Measurements from ENCODE around the gene DLG2. TPM values are rescaled to one million over a fixed set of nuclear protein-coding genes. Genes with fewer than 3 reads are reported as not detected.
"Not testable (repeated sequence)": the region's sequence is repeated elsewhere in the genome, so short reads cannot be mapped to it uniquely, and the experiment has no call there.

DLG2 gene
- total RNA-seq, 1 donor from 2014 or later: 0.18 TPM

- no peak for DNase-seq (ENCODE audit: extremely low read depth, low read depth, low spot score)
Measured at GRCh38 chr11:83642500-83642899, 1984.6 kb downstream of the DLG2 start.

DNA sequence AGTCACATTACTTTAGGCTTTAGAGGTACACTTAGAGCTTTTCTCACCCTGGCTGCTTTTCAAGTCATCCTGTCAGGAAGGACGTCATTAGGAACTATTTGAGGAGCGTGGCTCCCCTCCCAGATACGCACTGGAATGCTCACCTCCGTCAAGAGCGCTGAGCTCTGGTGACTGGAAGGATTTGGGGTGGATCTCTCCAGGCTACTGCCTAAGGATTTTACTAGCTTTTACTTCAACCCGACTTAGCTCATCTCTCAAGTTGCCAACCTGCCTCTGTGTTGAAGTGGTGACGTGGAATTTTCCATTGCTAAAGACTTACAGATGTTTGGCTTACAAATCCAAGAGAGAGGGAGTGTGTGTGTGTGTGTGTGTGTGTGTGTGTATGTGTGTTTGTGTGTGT is 1985.6 kb downstream of the DLG2 start:
- no peak for DNase-seq (ENCODE audit: extremely low read depth, low read depth, low spot score)

- DNase-seq (ENCODE audit: extremely low read depth, low read depth, low spot score): no peak
Measured at GRCh38 chr11:83639995-83640758, 1987.0 kb downstream of the DLG2 start.

DNA sequence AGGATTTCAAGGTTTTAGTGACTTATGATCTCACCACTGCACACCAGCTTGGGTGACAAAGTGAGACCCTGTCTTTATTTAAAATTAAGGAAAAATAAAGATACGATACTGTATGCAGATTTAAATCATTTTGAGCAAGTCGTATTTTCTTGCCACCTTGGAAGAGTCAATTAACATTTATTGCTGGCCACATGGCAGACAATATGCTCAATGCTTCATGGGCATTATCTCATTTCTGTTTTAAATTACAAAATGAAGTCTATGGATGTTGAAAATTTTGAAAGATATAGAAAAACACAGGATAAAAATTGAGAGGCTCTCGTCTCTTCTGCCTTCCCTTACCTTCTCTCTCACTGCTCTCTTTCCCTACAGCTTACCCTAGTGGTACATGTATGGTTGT is 1992.0 kb downstream of the DLG2 start:
- no peak for DNase-seq (ENCODE audit: extremely low read depth, low read depth, low spot score)

DNA sequence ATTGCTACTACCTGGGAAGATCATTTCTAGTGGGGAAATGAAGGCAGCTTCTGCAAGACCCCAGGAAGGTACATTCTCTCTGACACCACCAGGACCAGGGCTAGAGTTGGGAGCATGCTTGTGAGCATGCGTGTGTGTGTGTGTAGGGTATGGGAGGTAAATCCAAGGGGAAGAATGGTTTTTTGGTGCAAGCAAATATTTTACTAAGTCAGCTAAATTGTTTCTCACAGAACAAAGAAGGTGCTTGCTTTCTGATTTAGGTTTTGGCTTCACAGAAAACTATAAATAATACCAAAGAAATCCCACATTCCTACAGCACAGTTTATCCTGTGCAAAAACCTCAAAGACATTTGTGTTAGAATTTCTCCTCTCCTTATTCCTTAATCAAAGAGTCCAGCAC is 1996.9 kb downstream of the DLG2 start:
- no peak for DNase-seq (ENCODE audit: extremely low read depth, low read depth, low spot score)

DNA sequence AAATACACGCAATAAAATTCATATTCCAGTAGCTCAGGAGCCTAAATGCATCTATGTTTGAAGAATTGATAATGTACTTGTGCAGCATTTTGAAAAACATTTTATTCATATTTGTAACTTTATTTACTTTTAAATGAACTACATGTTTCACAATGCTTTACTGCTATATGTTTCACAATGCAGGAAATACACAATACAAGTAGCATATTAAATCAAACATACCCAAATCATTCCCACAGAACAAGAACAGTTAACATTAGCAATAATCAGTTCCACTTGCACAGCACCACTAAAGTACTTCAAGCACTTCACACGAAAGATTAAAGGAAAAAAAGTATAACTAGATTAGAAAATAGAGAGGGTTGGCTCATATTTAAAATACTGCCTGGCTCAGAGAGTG is 1997.4 kb downstream of the DLG2 start:
- no peak for DNase-seq (ENCODE audit: extremely low read depth, low read depth, low spot score)

- no peak for DNase-seq (ENCODE audit: extremely low read depth, low read depth, low spot score)
Measured at GRCh38 chr11:83628622-83629355, 1998.4 kb downstream of the DLG2 start.

DNA sequence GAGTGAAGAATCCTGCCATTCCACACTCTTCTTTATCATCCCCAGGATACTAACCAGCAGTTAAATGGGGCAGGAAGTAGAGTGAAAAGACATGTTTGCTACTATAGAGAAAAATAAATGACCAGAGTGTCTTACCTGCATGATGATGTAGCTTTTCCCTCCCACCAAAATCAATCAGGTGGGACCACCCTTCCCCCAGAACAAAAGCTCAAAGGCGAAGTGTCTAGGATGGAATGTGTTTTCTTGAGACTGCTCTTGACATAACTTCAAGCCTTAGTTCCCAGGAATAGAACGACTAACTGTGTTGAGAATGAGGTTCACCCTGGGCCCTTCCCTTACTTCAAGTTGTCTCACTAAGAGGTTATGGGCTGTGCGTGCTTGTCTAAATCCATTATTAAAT is 2001.8 kb downstream of the DLG2 start:
- no peak for DNase-seq (ENCODE audit: extremely low read depth, low read depth, low spot score)

DNA sequence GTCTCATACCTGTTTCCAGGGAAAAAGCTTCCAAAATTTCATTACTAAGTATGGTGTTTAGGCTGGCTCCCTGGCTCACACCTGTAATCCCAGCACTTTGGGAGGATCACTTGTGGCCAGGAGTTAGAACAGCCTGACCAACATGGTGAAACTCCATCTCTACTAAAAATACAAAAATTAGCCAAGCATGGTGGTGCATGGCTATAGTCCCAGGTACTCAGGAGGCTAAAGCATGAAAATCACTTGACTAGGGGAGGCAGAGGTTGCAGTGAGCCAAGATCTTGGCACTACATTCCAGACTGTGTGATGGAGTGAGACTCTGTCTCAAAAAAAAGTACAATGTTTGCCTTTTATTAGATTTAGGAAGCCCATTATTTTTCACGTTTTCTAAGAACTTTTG is 2009.5 kb downstream of the DLG2 start:
- no peak for DNase-seq (ENCODE audit: extremely low read depth, low read depth, low spot score)

- no peak for DNase-seq (ENCODE audit: extremely low read depth, low read depth, low spot score)
Measured at GRCh38 chr11:83613767-83614121, 2013.4 kb downstream of the DLG2 start.

DNA sequence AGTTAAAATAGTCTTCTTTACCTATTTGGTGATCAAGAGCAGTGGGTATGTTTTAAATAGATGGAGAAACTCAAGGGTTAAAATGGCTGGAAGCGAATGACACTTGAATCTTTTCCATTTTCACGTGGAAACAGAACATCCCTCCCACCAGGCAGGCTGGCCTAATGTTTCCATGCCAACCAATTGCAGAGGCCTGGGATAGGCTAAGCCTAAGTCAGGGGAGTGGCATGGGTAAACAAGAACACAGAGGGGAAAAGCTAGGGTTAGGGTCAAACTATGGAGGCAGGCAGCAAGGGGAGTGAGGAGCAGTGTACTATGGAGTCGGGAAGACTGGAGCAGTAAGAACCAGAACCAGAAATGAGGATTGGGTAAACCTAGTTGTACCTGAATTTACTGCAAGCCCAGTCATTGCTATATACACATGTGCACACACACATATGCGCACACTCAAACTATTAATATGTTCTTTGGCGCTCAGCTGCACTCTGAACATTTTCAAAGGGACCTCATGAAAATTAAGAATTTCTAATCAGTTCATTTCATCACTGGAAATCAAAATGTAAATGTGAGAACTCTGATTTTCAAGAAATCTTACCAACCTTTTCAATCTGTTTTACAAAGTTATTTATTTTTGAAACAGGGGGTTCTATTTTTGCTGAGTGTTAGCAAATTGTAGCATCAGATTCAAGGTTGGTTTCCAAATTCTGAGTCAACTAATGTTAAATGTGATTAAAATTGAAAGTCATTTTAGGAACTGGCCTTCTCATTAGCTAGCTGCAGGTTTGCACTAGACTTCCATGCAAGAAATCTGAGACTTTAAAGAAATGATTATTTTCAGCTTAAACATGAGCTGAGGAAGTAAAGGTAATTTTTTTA is 2014.0 kb downstream of the DLG2 start:
- no peak for DNase-seq (ENCODE audit: extremely low read depth, low read depth, low spot score)

DNA sequence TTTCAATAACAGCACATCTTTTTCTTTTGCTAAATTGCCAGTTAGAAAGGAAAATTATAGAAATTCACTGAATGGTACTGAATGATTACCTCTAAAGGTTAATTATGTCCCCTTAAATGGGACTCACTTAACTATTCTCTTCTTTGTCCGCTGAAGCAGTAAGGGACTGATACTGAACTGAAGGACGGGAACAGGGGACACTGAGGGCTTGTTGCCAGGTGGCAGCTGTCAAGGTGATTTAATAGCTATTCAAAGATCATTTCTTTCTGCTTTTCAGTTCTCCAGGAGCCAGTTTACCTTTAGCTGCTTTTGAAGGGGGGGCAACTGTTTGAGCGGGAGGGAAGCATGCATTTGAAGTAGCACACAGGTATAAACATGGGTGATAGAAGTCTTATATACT is 2015.5 kb downstream of the DLG2 start:
- no peak for DNase-seq (ENCODE audit: extremely low read depth, low read depth, low spot score)

DNA sequence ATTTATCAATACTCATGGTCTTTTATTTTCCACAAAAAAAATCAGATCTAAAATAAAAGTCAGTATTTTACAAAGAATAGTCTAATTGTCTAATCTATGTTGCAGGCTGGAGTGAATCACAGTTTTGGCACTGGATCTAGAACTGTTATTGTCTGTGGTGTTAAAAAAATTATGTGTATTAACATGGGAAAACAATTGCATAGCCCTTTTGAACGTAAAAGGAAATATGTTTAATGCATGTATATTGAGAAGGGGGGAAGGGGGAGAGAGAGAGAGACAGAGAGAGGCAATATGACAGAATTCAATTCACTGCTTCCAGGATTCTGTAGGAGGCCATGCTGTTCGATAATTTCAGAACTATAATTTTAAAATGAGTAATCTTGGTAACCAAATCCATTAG is 2016.1 kb downstream of the DLG2 start:
- DNase-seq (ENCODE audit: extremely low read depth, low read depth, low spot score): no peak

- DNase-seq (ENCODE audit: extremely low read depth, low read depth, low spot score): no peak
Measured at GRCh38 chr11:83609191-83609590, 2018.0 kb downstream of the DLG2 start.

- no peak for DNase-seq (ENCODE audit: extremely low read depth, low read depth, low spot score)
Measured at GRCh38 chr11:83608571-83608970, 2018.6 kb downstream of the DLG2 start.

GRCh38 chr11:83601914-83602527 is 2025.1 kb downstream of the DLG2 start:
- DNase-seq (ENCODE audit: extremely low read depth, low read depth, low spot score): no peak

DNA sequence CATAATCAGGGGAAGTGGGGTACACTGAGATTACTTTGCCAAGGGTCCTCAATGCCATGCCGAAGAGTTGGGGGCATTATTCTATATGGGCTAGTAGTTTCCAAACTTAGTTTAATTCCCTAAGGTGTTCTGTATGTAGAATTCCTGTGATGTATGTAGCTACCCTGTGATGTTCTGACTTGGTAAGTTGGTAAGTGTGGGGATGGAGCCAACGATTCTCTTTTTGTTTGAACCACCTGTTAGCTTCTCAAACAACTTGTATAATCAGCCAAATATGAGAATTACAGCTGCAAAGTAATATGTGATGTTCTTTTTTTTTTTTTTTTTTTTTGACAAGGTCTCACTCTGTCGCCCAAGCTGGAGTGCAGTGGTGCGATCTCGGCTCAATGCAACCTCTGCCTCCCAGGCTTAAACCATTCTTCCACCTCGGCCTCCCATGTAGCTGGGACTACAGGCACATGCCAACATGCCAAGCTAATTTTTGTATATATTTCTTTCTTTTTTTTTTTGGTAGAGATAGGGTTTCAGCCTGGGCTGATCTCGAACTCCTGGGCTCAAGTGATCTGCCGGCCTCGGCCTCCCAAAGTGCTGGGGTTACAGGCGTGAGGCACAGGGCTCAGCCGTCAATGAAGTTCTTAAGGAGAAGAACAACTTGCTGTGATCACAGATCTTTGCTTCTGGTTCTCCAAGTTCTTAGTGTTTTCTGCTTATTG is 2025.8 kb downstream of the DLG2 start:
- DNase-seq (ENCODE audit: extremely low read depth, low read depth, low spot score): no peak

- DNase-seq (ENCODE audit: extremely low read depth, low read depth, low spot score): no peak
Measured at GRCh38 chr11:83600661-83601060, 2026.5 kb downstream of the DLG2 start.

- DNase-seq (ENCODE audit: extremely low read depth, low read depth, low spot score): no peak
Measured at GRCh38 chr11:83599066-83599465, 2028.1 kb downstream of the DLG2 start.

GRCh38 chr11:83587797-83588196 is 2039.3 kb downstream of the DLG2 start:
- DNase-seq (ENCODE audit: extremely low read depth, low read depth, low spot score): not testable (repeated sequence)

Measured in glomerular endothelial cell (primary cell).